A549 (cell line): Measurements from ENCODE around the gene LRRC73. TPM values are rescaled to one million over a fixed set of nuclear protein-coding genes. Genes with fewer than 3 reads are reported as not detected.
A peak's percentile ranks its signal among the peaks of the same experiment; 100 is the strongest.
"Not testable (repeated sequence)": the region's sequence is repeated elsewhere in the genome, so short reads cannot be mapped to it uniquely, and the experiment has no call there.

Experiments
- ATAC-seq, 2 experiments: fragments of 200-7000 bp in 1 of 2; fragments of >200 bp in 1 of 2; cut with Nextera tagmentation in 1 of 2; cut with Tn5 transposase in 1 of 2; 3 replicates each; pipeline versions ENCODE4 v1.8.0 to v1.9.1; 2018 to 2020; ENCODE audit warnings: mild to moderate bottlenecking in 1 of 2, moderate library complexity in 1 of 2
- CTCF ChIA-PET: fragments of 300-600 bp; sonication (Branson Sonifier 250); formaldehyde crosslinking; extraction: SDS; loops from one replicate; lab custom pipeline; 2021; ENCODE audit warnings: antibody characterized with exemption, inconsistent platforms; lab: Yijun Ruan, JAX
- POLR2A ChIA-PET: fragments of 350-600 bp; formaldehyde crosslinking; extraction: SDS; loops from one replicate; lab custom pipeline; 2021; ENCODE audit warnings: antibody characterized with exemption, inconsistent platforms; lab: Yijun Ruan, JAX
- DNase-seq, 2 experiments: peaks; one replicate each; pipeline versions ENCODE4 v3.0.0 to v3.0.0-alpha.2; 2011 to 2016; ENCODE audit warnings: low read depth in 1 of 2, low spot score in 1 of 2
- FAIRE-seq: peaks from 2 replicates; lab custom pipeline; 2011; peaks lifted over from hg19 to GRCh38; lab: Jason Lieb, UNC
- H3K27ac ChIP-seq, 2 experiments: fragments of >200 bp; sonication (Bioruptor Twin); formaldehyde crosslinking; 3 replicates each; pipeline ENCODE4 v1.5.1; 2016 to 2017
- H3K4me1 ChIP-seq: fragments of >200 bp; sonication (Bioruptor Twin); formaldehyde crosslinking; 3 replicates; pipeline ENCODE4 v1.6.1; 2016
- H3K4me2 ChIP-seq: fragments of >200 bp; sonication (Bioruptor Twin); formaldehyde crosslinking; 3 replicates; pipeline ENCODE4 v1.6.1; 2016
- H3K4me3 ChIP-seq: fragments of >200 bp; sonication (Bioruptor Twin); formaldehyde crosslinking; 3 replicates; pipeline ENCODE4 v1.5.1; 2016
- H3K9me3 ChIP-seq: fragments of >200 bp; sonication (Bioruptor Twin); formaldehyde crosslinking; 3 replicates; pipeline ENCODE4 v1.6.1; 2016
- BHLHE40 ChIP-seq: IDR thresholded peaks from 2 replicates; pipeline ENCODE4 v1.6.1; 2012; ENCODE audit warnings: low read depth, low read length, inconsistent platforms
- EHMT2 ChIP-seq: fragments of 200-600 bp; sonication (generic); IDR thresholded peaks from 2 replicates; pipeline ENCODE4 v1.6.1; 2016; ENCODE audit warnings: antibody characterized with exemption, low read depth, mild to moderate bottlenecking, moderate library complexity
- FOSB ChIP-seq: fragments of 250-450 bp; sonication (Bioruptor Pico); IDR thresholded peaks from 2 replicates; pipeline ENCODE4 v1.5.0; 2020; ENCODE audit warnings: mild to moderate bottlenecking, moderate library complexity
- HDAC2 ChIP-seq: fragments of 200-600 bp; sonication (generic); IDR thresholded peaks from 2 replicates; pipeline ENCODE4 v1.6.1; 2016
- JUN ChIP-seq, 2 experiments: fragments of >200 bp; sonication (Bioruptor Twin); formaldehyde crosslinking; IDR thresholded peaks; 2 replicates in 1 of 2; 3 replicates in 1 of 2; pipeline ENCODE4 v1.6.1; 2016 to 2017
- KDM1A ChIP-seq: fragments of 200-600 bp; sonication (generic); IDR thresholded peaks from 2 replicates; pipeline ENCODE4 v1.6.1; 2016; ENCODE audit warnings: low read depth, mild to moderate bottlenecking
- MAFK ChIP-seq: fragments of 450-650 bp; IDR thresholded peaks from 2 replicates; pipeline ENCODE4 v1.6.1; 2014; ENCODE audit not compliant: partially characterized antibody
- MYC ChIP-seq: IDR thresholded peaks from 2 replicates; pipeline ENCODE4 v1.6.1; 2012; ENCODE audit warnings: mild to moderate bottlenecking, inconsistent platforms, low read length, improper control_type of control experiment, borderline replicate concordance
- POLR2A ChIP-seq: IDR thresholded peaks from 2 replicates; pipeline ENCODE4 v1.6.1; 2012; ENCODE audit warnings: mild to moderate bottlenecking, low read length
- POLR2AphosphoS2 ChIP-seq: conservative IDR thresholded peaks from 2 replicates; pipeline ENCODE4 v1.6.1; 2012; ENCODE audit warnings: low read length, improper control_type of control experiment, inconsistent platforms
- RARB ChIP-seq: fragments of 250-450 bp; sonication (Bioruptor Pico); IDR thresholded peaks from 2 replicates; pipeline ENCODE4 v1.8.0; 2021; ENCODE audit warnings: mild to moderate bottlenecking, moderate library complexity
- RFX5 ChIP-seq: fragments of 450-650 bp; IDR thresholded peaks from 2 replicates; pipeline ENCODE4 v1.7.1; 2014; ENCODE audit warnings: antibody characterized with exemption, mild to moderate bottlenecking, moderate library complexity
- RNF2 ChIP-seq: fragments of 200-600 bp; sonication (generic); IDR thresholded peaks from 2 replicates; pipeline ENCODE4 v1.6.1; 2016; ENCODE audit warnings: low read depth, mild to moderate bottlenecking, antibody characterized with exemption, moderate library complexity, borderline replicate concordance
- SMC3 ChIP-seq: fragments of >200 bp; sonication (Bioruptor Twin); formaldehyde crosslinking; IDR thresholded peaks from 3 replicates; pipeline ENCODE4 v1.6.1; 2018; ENCODE audit warnings: inconsistent platforms
- SREBF2 ChIP-seq: fragments of 450-650 bp; IDR thresholded peaks from 2 replicates; pipeline ENCODE4 v1.6.1; 2014; ENCODE audit warnings: mild to moderate bottlenecking, moderate library complexity
- TP53 ChIP-seq: fragments of 250-450 bp; sonication (Bioruptor Pico); IDR thresholded peaks from 2 replicates; pipeline ENCODE4 v1.5.0; 2021; ENCODE audit warnings: mild to moderate bottlenecking, moderate library complexity
- ZC3H11A ChIP-seq: fragments of 450-650 bp; IDR thresholded peaks from 2 replicates; pipeline ENCODE4 v1.6.1; 2014; ENCODE audit warnings: antibody characterized with exemption, mild to moderate bottlenecking
- WGBS: methylation state at CpG from one replicate; pipeline ENCODE4 v1.1.6; 2017; ENCODE audit errors: missing lambda C conversion rate; 5-methylcytosine and 5-hydroxymethylcytosine counted together
- polyA minus RNA-seq: library from RNA; depleted of rRNA, polyadenylated mRNA; stranded (reverse); fragments of >200 nt; gene quantifications from 2 replicates; pipeline ENCODE4 v1.2.3, GENCODE V29; 2011; rRNA and poly(A)+ RNA removed
- polyA plus RNA-seq, 4 experiments: library from polyadenylated mRNA; depleted of rRNA in 3 of 4; stranded (reverse); fragments of >200 nt; fragmentation: RNase III in 1 of 4; extraction: RNeasy Plus Mini Kit Qiagen cat#74134 plus additional on column Dnase treatment in 1 of 4; gene quantifications; 2 replicates in 3 of 4; 3 replicates in 1 of 4; pipeline ENCODE4 v1.2.3, GENCODE V29; 2011 to 2017
- TF ChIP-seq, protein P1 (sequence below): IDR thresholded peaks from 2 replicates; pipeline ENCODE4 v1.6.1; 2012
- TF ChIP-seq, protein P2 (sequence below): fragments of 250-450 bp; sonication (Bioruptor Pico); IDR thresholded peaks from 2 replicates; pipeline ENCODE4 v1.5.0; 2020; ENCODE audit warnings: low read depth, mild to moderate bottlenecking, moderate library complexity
- TF ChIP-seq, protein P3 (sequence below): IDR thresholded peaks from 2 replicates; pipeline ENCODE4 v1.6.1; 2012; ENCODE audit warnings: low read depth, borderline replicate concordance
- TF ChIP-seq, protein P4 (sequence below): fragments of >200 bp; sonication (Bioruptor Twin); formaldehyde crosslinking; IDR thresholded peaks from 2 replicates; pipeline ENCODE4 v1.6.1; 2016
- TF ChIP-seq, protein P5 (sequence below): fragments of 200-600 bp; sonication (generic); IDR thresholded peaks from 2 replicates; pipeline ENCODE4 v1.6.1; 2016; ENCODE audit warnings: antibody characterized with exemption, mild to moderate bottlenecking, moderate library complexity

Gene LRRC73, protein sequence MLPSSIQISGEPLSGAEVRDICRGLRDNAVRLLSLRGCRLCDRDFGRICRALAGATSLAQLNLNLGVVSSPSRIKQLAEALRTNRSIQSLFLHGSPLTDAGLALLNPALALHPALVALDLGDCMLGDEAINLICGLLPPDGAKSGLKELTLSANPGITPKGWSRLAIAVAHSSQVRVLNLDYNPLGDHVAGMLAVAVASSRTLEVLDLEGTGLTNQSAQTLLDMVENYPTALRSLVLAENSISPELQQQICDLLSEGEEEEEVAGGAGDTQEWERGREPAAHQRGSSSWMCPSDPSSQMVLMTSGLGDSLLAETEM
- polyA plus RNA-seq (2011; rRNA removed) (0.24 and 0.26 TPM in 2 replicates), polyA plus RNA-seq (2017; fragmentation: RNase III; extraction: RNeasy Plus Mini Kit Qiagen cat#74134 plus additional on column Dnase treatment) (0.61 to 0.72 TPM (median 0.71 TPM) in 3 replicates), polyA minus RNA-seq (0.24 and 0.37 TPM in 2 replicates)
- 0.63 and 0.74 TPM in 2 replicates for polyA plus RNA-seq (2012; cell fraction: cytosol; rRNA removed)
- 0.44 and 0.85 TPM in 2 replicates for polyA plus RNA-seq (2012; cell fraction: nucleus; rRNA removed)

DNA sequence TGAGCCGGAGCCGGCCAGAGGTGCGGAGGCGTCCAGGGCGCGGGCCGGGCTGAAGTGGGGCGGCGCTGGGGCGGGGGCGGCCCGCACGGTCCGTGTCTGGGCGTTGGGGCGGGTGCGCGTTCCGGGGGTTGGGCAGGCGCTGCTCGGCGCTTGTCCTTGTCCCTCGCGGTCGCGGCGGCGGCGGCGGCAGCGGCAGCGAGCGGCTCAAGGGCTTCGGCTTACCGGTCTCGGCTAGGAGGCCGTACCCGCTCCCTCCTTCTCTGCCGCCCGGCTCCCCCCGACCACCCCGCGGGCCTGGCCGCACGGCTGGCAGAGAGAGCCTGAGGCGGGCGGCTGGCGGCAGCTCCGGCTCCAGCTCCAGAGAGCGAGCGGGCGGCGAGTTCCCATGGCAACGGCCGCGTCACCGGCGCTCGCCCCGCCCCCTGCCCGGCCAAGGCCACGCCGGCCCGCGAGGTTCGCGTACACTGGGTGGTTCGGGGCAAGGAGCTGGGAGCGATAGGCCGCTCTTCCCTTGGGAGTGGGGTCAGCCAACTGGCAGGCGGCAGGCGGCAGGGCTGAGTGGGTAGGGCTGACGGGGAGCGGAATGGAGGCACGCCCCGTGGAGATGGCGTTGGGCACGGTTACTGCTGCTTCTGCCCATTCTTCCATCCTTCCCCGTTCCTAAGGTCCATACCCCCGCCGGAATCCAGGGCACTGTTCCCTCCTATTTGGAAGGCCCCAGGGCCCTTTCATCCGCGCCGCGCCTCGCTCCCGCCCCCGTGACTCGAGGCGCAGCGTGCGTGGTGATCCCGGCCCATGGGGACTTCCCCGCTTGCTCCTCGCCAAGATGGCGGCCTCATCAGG, at the start of gene LRRC73:
TSS of gene LRRC73 (minus strand) at position 363 of the 843 bp plus-strand sequence. CDS start 561 bp downstream, outside the sequence.
- Histone ChIP-seq H3K4me1 (peaks cover 10% of the 10 kb centered on the region), H3K4me3 (peak within 1 kb of the TSS; percentile 64), H3K4me2 (peak within 1 kb of the TSS; percentile 95), H3K27ac (peak within 1 kb of the TSS; percentile 64 to 87)
- ChIA-PET CTCF (interaction anchor here (0.5 to 5.9 kb wide), 6 partner anchors 14 to 483 kb away, joined by 3 to 79 read pairs (median 3); partner anchors contain the start of gene DNPH1), POLR2A (interaction anchor here (1.0 to 1.1 kb wide), 2 partner anchors 15 to 120 kb away, joined by 3 read pairs; no protein-coding TSS in a partner anchor)
- no peak for FAIRE-seq
- ATAC-seq, result peak; percentile 68 to 84
- peak; percentile 34 to 73 for DNase-seq
- WGBS, result 38% methylated on average over 32 of the region's 96 CpGs
- TF ChIP-seq JUN (IDR thresholded peaks at IDR 0.05) (peak in 1 of 2 experiments; percentile 27; a peak in 1 of 5 replicates), ZC3H11A (no peak), RFX5 (peak; percentile 96), TP53 (CRISPR knock-in tag) (no peak), POLR2A (peak; percentile 27; the same call in 1 of the 2 replicates), KDM1A (no peak)
- TF ChIP-seq, protein P1, sequence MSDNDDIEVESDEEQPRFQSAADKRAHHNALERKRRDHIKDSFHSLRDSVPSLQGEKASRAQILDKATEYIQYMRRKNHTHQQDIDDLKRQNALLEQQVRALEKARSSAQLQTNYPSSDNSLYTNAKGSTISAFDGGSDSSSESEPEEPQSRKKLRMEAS, result 0 out of 2 replicates have a peak, but pooled peaks have one; percentile 15
- TF ChIP-seq, all 56 proteins: peak for 4
- no peaks in the 10 kb centered on the region for H3K9me3 ChIP-seq

DNA sequence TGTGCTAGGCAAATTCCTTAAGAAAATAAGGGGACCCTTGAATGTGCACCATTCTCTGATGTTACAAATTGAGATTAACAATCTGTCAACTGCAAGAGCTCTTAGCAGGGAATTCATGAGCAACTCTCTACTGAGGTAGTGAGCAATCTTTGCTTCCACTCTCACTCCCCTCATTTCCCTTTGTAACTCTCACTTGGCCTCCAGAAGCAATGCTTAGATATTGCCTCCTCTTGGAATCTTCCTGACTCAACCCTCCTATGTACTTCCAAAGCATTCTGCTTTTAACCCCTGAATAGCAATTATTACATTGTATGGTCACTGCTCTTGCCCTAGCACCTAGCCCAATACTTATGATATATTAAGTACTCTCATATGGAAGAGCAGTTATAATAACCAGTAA, 49.2 kb upstream of the LRRC73 start:
- H3K27ac ChIP-seq, result no peak overlapping the region

DNA sequence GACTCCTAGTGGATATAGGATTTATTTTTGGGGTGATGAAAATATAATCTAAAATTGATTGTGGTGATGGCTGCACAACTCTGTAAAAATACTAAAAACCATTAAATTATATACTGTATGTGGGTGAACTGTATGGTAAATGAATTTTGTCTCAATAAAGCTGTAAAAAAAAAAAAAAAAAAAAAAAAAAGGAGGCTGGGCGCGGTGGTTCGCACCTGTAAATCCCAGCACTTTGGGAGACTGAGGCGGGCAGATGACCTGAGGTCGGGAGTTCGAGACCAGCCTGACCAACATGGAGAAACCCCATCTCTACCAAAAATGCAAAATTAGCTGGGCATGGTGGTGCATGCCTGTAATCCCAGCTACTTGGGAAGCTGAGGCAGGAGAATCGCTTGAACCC, 47.5 kb upstream of the LRRC73 start:
- CTCF ChIA-PET, result interaction anchor here (0.6 kb wide), 1 partner anchor 13 kb away, joined by 3 read pairs; no protein-coding TSS in a partner anchor
- POLR2A ChIA-PET, H3K4me3 ChIP-seq, H3K4me1 ChIP-seq, ATAC-seq, DNase-seq, FAIRE-seq, H3K27ac ChIP-seq, H3K4me2 ChIP-seq, H3K9me3 ChIP-seq: not testable (repeated sequence)
- WGBS, result 96% methylated on average over 7 of the region's 7 CpGs

More for the DNA sequence above, 49.2 kb upstream of the LRRC73 start:
- ATAC-seq, result no peak
- ChIA-PET CTCF (interaction anchor here (0.6 kb wide), 1 partner anchor 627 kb away, joined by 3 read pairs; no protein-coding TSS in a partner anchor), POLR2A (no interaction called here)
- no peak overlapping the region for H3K4me2 ChIP-seq
- H3K4me3 ChIP-seq, result no peak overlapping the region
- H3K9me3 ChIP-seq, result no peaks in the 10 kb centered on the region
- no peak for DNase-seq
- TF ChIP-seq KDM1A, result no peak
- no peak for TF ChIP-seq BHLHE40
- TF ChIP-seq SMC3, result no peak
- no peak for FAIRE-seq
- H3K4me1 ChIP-seq, result no peaks in the 10 kb centered on the region

DNA sequence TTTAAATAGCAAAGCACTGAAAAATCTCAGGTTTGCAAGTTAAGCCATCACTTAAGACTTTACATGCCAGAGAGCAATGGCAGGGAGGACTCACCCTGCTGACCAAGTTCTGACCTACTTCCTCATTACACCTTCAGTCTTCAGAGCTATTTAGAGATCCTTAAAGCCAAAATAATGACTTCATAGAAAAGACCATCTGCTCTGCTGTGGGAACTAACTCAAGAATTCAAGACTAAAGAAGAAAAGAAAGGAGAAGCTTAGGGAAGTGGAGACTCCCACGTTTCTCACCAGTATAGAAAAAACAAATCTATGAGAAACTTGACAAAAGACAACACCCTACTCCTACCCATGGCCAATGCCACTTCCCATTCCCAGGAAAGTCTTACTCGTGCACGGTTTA, 37.1 kb upstream of the LRRC73 start:
- DNase-seq (no peak), FAIRE-seq (no peak), ATAC-seq (no peak)
- CTCF ChIA-PET, result interaction anchor here (0.5 kb wide), 1 partner anchor 592 kb away, joined by 3 read pairs; no protein-coding TSS in a partner anchor
- no peak overlapping the region for H3K4me2 ChIP-seq
- H3K9me3 ChIP-seq, result no peaks in the 10 kb centered on the region
- no peaks in the 10 kb centered on the region for H3K4me1 ChIP-seq
- H3K27ac ChIP-seq, result no peak overlapping the region
- POLR2A ChIA-PET, result no interaction called here
- 92% methylated on average over 3 of the region's 3 CpGs for WGBS
- no peak overlapping the region for H3K4me3 ChIP-seq
- TF ChIP-seq HDAC2, result no peak
- TF ChIP-seq SREBF2, result no peak
- no peak for TF ChIP-seq MYC
- TF ChIP-seq, protein P2, sequence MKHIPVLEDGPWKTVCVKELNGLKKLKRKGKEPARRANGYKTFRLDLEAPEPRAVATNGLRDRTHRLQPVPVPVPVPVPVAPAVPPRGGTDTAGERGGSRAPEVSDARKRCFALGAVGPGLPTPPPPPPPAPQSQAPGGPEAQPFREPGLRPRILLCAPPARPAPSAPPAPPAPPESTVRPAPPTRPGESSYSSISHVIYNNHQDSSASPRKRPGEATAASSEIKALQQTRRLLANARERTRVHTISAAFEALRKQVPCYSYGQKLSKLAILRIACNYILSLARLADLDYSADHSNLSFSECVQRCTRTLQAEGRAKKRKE (CRISPR knock-in tag), result no peak
- no peak for TF ChIP-seq EHMT2
- TF ChIP-seq, protein P3, sequence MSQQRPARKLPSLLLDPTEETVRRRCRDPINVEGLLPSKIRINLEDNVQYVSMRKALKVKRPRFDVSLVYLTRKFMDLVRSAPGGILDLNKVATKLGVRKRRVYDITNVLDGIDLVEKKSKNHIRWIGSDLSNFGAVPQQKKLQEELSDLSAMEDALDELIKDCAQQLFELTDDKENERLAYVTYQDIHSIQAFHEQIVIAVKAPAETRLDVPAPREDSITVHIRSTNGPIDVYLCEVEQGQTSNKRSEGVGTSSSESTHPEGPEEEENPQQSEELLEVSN, result no peak
- no peak for TF ChIP-seq FOSB (CRISPR knock-in tag)
- TF ChIP-seq, protein P4, sequence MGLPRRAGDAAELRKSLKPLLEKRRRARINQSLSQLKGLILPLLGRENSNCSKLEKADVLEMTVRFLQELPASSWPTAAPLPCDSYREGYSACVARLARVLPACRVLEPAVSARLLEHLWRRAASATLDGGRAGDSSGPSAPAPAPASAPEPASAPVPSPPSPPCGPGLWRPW, result no peak
- TF ChIP-seq RARB (CRISPR knock-in tag), result no peak
- no peak for TF ChIP-seq MAFK
- TF ChIP-seq RNF2, result no peak
- no peak for TF ChIP-seq POLR2AphosphoS2
- TF ChIP-seq, protein P5, sequence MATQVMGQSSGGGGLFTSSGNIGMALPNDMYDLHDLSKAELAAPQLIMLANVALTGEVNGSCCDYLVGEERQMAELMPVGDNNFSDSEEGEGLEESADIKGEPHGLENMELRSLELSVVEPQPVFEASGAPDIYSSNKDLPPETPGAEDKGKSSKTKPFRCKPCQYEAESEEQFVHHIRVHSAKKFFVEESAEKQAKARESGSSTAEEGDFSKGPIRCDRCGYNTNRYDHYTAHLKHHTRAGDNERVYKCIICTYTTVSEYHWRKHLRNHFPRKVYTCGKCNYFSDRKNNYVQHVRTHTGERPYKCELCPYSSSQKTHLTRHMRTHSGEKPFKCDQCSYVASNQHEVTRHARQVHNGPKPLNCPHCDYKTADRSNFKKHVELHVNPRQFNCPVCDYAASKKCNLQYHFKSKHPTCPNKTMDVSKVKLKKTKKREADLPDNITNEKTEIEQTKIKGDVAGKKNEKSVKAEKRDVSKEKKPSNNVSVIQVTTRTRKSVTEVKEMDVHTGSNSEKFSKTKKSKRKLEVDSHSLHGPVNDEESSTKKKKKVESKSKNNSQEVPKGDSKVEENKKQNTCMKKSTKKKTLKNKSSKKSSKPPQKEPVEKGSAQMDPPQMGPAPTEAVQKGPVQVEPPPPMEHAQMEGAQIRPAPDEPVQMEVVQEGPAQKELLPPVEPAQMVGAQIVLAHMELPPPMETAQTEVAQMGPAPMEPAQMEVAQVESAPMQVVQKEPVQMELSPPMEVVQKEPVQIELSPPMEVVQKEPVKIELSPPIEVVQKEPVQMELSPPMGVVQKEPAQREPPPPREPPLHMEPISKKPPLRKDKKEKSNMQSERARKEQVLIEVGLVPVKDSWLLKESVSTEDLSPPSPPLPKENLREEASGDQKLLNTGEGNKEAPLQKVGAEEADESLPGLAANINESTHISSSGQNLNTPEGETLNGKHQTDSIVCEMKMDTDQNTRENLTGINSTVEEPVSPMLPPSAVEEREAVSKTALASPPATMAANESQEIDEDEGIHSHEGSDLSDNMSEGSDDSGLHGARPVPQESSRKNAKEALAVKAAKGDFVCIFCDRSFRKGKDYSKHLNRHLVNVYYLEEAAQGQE, result no peak
